DND-41 (cell line): Measurements from ENCODE around the gene UBASH3B.

Experiments used
- CTCF ChIP-seq: IDR thresholded peaks from 2 replicates; pipeline ENCODE4 v1.5.1; 2012; ENCODE audit warnings: borderline replicate concordance, low read length, moderate library complexity, mild to moderate bottlenecking; ENCODE audit not compliant: poor library complexity, severe bottlenecking; ENCODE audit errors: extremely low read depth
- EZH2 ChIP-seq: IDR thresholded peaks from 3 replicates; pipeline ENCODE4 v1.6.1; 2012; ENCODE audit warnings: borderline replicate concordance, low read depth, mild to moderate bottlenecking, moderate library complexity, low read length, inconsistent platforms; ENCODE audit not compliant: severe bottlenecking

GRCh38 chr11:122743949-122744348 is 88.4 kb downstream of the UBASH3B start:
- TF ChIP-seq CTCF (peak; percentile 10), EZH2 (no peak)
